ENCODE data around the gene PGAM1. TPM values are rescaled to one million over a fixed set of nuclear protein-coding genes. Genes with fewer than 3 reads are reported as not detected.

Gene PGAM1
- total RNA-seq, 2 donors from 2014 or later: 392 to 453 TPM

GRCh38 chr10:97442277-97442676 lies 16.3 kb downstream of the PGAM1 start:
- no peak overlapping the region for H3K9ac ChIP-seq (ENCODE audit: low read depth in 2 of 2, low read length in 2 of 2)
- H3K36me3 ChIP-seq: peaks cover 12% of the 10 kb centered on the region
- no peaks in the 10 kb centered on the region for H3K9me3 ChIP-seq
- no peak for TF ChIP-seq CTCF (IDR thresholded peaks at IDR 0.05)
- peaks cover 12% of the 10 kb centered on the region for H3K4me1 ChIP-seq
- no peak overlapping the region for H3K27ac ChIP-seq
- intact Hi-C loops (cut with DNase I): no loop called here
- DNase-seq: no peak
- no peak overlapping the region for H3K4me3 ChIP-seq
- no peaks in the 10 kb centered on the region for H3K27me3 ChIP-seq

- no peak for DNase-seq
- TF ChIP-seq CTCF (IDR thresholded peaks at IDR 0.05): no peak
- no peaks in the 10 kb centered on the region for H3K36me3 ChIP-seq
- no peak overlapping the region for H3K9ac ChIP-seq (ENCODE audit: low read depth in 2 of 2, low read length in 2 of 2)
- H3K27me3 ChIP-seq: no peaks in the 10 kb centered on the region
- H3K4me1 ChIP-seq: peaks cover 12% of the 10 kb centered on the region
- no peak overlapping the region for H3K27ac ChIP-seq
- no peaks in the 10 kb centered on the region for H3K9me3 ChIP-seq
- no peak overlapping the region for H3K4me3 ChIP-seq
- intact Hi-C loops (cut with DNase I): no loop called here
Measured at GRCh38 chr10:97444212-97444611, 18.2 kb downstream of the PGAM1 start.

GRCh38 chr10:97445357-97445721 lies 19.3 kb downstream of the PGAM1 start:
- Histone ChIP-seq H3K36me3 (no peaks in the 10 kb centered on the region), H3K4me3 (peak overlapping the region; percentile 87), H3K27me3 (no peaks in the 10 kb centered on the region), H3K27ac (peak overlapping the region; percentile 24), H3K9me3 (no peaks in the 10 kb centered on the region), H3K4me1 (peaks cover 12% of the 10 kb centered on the region), H3K9ac (ENCODE audit: low read depth in 2 of 2, low read length in 2 of 2) (peak overlapping the region; percentile 48 to 79)
- intact Hi-C loops (cut with DNase I): no loop called here
- no peak for DNase-seq
- no peak for TF ChIP-seq CTCF (IDR thresholded peaks at IDR 0.05)

GRCh38 chr10:97445722-97446639 lies 20.0 kb downstream of the PGAM1 start, which contains the start of the genes EXOSC1 and ZDHHC16:
EXOSC1 (minus strand) TSS chr10:97446006; CDS start chr10:97445985, 21 bp downstream.
ZDHHC16 (plus strand) TSS chr10:97446175; CDS start chr10:97451676, 5,501 bp downstream.
- H3K36me3 ChIP-seq: no peaks in the 10 kb centered on the region
- DNase-seq: peak; percentile 96
- peak within 1 kb of the TSS; percentile 87 for H3K4me3 ChIP-seq
- intact Hi-C loops (cut with DNase I): no loop called here
- peak within 1 kb of the TSS; percentile 49 for H3K27ac ChIP-seq
- no peaks in the 10 kb centered on the region for H3K27me3 ChIP-seq
- peaks cover 12% of the 10 kb centered on the region for H3K4me1 ChIP-seq
- H3K9me3 ChIP-seq: no peaks in the 10 kb centered on the region
- no peak for TF ChIP-seq CTCF (IDR thresholded peaks at IDR 0.05)
- peak within 1 kb of the TSS; percentile 58 to 79 for H3K9ac ChIP-seq (ENCODE audit: low read depth in 2 of 2, low read length in 2 of 2)

GRCh38 chr10:97450828-97451227 lies 24.8 kb downstream of the PGAM1 start:
- H3K9me3 ChIP-seq: no peaks in the 10 kb centered on the region
- H3K27me3 ChIP-seq: no peaks in the 10 kb centered on the region
- TF ChIP-seq CTCF (IDR thresholded peaks at IDR 0.05): no peak
- peaks cover 6% of the 10 kb centered on the region for H3K4me1 ChIP-seq
- H3K36me3 ChIP-seq: no peaks in the 10 kb centered on the region
- no peak for DNase-seq
- intact Hi-C loops (cut with DNase I): no loop called here
- H3K9ac ChIP-seq (ENCODE audit: low read depth in 2 of 2, low read length in 2 of 2): no peak overlapping the region
- H3K4me3 ChIP-seq: no peak overlapping the region
- no peak overlapping the region for H3K27ac ChIP-seq

Data from colonic mucosa (tissue), 4 donors.